Nephron progenitor cell (in vitro differentiated cells): ENCODE results near the gene GSE1.

ENCODE experiments used
- DNase-seq: peaks from one replicate; pipeline ENCODE4 v3.0.0; 2021
- H3K27ac Mint-ChIP-seq: 2 replicates; pipeline ENCODE4 v1.8.0; 2021; ENCODE audit warnings: mild to moderate bottlenecking, moderate library complexity, mixed read lengths
- H3K27me3 Mint-ChIP-seq: 2 replicates; pipeline ENCODE4 v1.8.0; 2021; ENCODE audit warnings: mild to moderate bottlenecking, low read depth, mixed read lengths; ENCODE audit not compliant: poor library complexity
- H3K36me3 Mint-ChIP-seq: 2 replicates; pipeline ENCODE4 v1.8.0; 2021; ENCODE audit warnings: low read depth, mixed read lengths
- H3K4me1 Mint-ChIP-seq: 2 replicates; pipeline ENCODE4 v1.8.0; 2021; ENCODE audit warnings: mixed read lengths
- H3K4me3 Mint-ChIP-seq: 2 replicates; pipeline ENCODE4 v1.8.0; 2021; ENCODE audit warnings: mild to moderate bottlenecking, moderate library complexity, mixed read lengths
- H3K9me3 Mint-ChIP-seq: 2 replicates; pipeline ENCODE4 v1.8.0; 2021; ENCODE audit warnings: mild to moderate bottlenecking, moderate library complexity, mixed read lengths
- CTCF ChIP-seq: fragments of 200-600 bp; sonication (generic); IDR thresholded peaks from 2 replicates; pipeline ENCODE4 v1.5.0; 2021; ENCODE audit warnings: antibody characterized with exemption

GSE1 gene

GRCh38 chr16:85586380-85587104 lies 26.6 kb upstream of the GSE1 start:
- Mint-ChIP-seq H3K9me3 (no peaks in the 10 kb centered on the region), H3K36me3 (no peaks in the 10 kb centered on the region), H3K27ac (no peak overlapping the region), H3K4me1 (peaks cover 72% of the 10 kb centered on the region), H3K4me3 (no peak overlapping the region), H3K27me3 (peaks cover 30% of the 10 kb centered on the region)
- TF ChIP-seq CTCF, result no peak
- peak; percentile 70 for DNase-seq

- peak; percentile 34 for DNase-seq
- Mint-ChIP-seq H3K4me3 (no peak overlapping the region), H3K36me3 (peaks cover 4% of the 10 kb centered on the region), H3K27me3 (peaks cover 24% of the 10 kb centered on the region), H3K4me1 (peaks cover 63% of the 10 kb centered on the region), H3K9me3 (no peaks in the 10 kb centered on the region), H3K27ac (no peak overlapping the region)
- TF ChIP-seq CTCF, result no peak
Measured at GRCh38 chr16:85587762-85588556, 25.2 kb upstream of the GSE1 start.

GRCh38 chr16:85588562-85589503 lies 24.3 kb upstream of the GSE1 start:
- Mint-ChIP-seq H3K4me1 (peaks cover 60% of the 10 kb centered on the region), H3K9me3 (no peaks in the 10 kb centered on the region), H3K27me3 (peaks cover 17% of the 10 kb centered on the region), H3K27ac (no peak overlapping the region), H3K36me3 (peaks cover 4% of the 10 kb centered on the region), H3K4me3 (no peak overlapping the region)
- no peak for TF ChIP-seq CTCF
- DNase-seq, result no peak

- no peak for DNase-seq
- Mint-ChIP-seq H3K4me1 (peaks cover 59% of the 10 kb centered on the region), H3K27me3 (peaks cover 10% of the 10 kb centered on the region), H3K36me3 (peaks cover 4% of the 10 kb centered on the region), H3K9me3 (no peaks in the 10 kb centered on the region), H3K27ac (no peak overlapping the region), H3K4me3 (no peak overlapping the region)
- TF ChIP-seq CTCF, result no peak
Measured at GRCh38 chr16:85589688-85590505, 23.2 kb upstream of the GSE1 start.

GRCh38 chr16:85590506-85590832 lies 22.7 kb upstream of the GSE1 start:
- TF ChIP-seq CTCF, result no peak
- Mint-ChIP-seq H3K27ac (no peak overlapping the region), H3K9me3 (no peaks in the 10 kb centered on the region), H3K4me3 (no peak overlapping the region), H3K36me3 (peaks cover 4% of the 10 kb centered on the region), H3K4me1 (peaks cover 53% of the 10 kb centered on the region), H3K27me3 (peaks cover 13% of the 10 kb centered on the region)
- DNase-seq, result no peak
